K562 (cell line): Measurements from ENCODE around the gene GMPR. TPM values are rescaled to one million over a fixed set of nuclear protein-coding genes. Genes with fewer than 3 reads are reported as not detected.

ENCODE experiments used
- ARID3A ChIP-seq: IDR thresholded peaks from 2 replicates; pipeline ENCODE4 v1.6.1; 2012; ENCODE audit warnings: low read depth, low read length, improper control_type of control experiment, borderline replicate concordance
- ATF3 ChIP-seq, 2 experiments: fragments of 450-650 bp in 1 of 2; sonication (generic) in 1 of 2; formaldehyde crosslinking in 1 of 2; IDR thresholded peaks in 1 of 2; conservative IDR thresholded peaks in 1 of 2; 2 replicates each; pipeline versions ENCODE4 v1.6.1 to v1.8.1; 2016 to 2023; ENCODE audit warnings: mild to moderate bottlenecking in 2 of 2, moderate library complexity in 2 of 2, inconsistent platforms in 1 of 2, missing genetic modification reagents in 1 of 2
- FOXK1 ChIP-seq: sonication (generic); formaldehyde crosslinking; IDR thresholded peaks from 2 replicates; pipeline ENCODE4 v1.8.0; 2022; ENCODE audit warnings: missing genetic modification reagents, mild to moderate bottlenecking, borderline replicate concordance
- FUS ChIP-seq: fragments of 200-400 bp; formaldehyde crosslinking; optimal IDR thresholded peaks from 2 replicates; pipeline ENCODE3; 2017; ENCODE audit warnings: low read depth, low read length
- KDM2B ChIP-seq: fragments of 250-450 bp; sonication (Bioruptor Pico); IDR thresholded peaks from 2 replicates; pipeline ENCODE4 v1.8.0; 2021; ENCODE audit warnings: mild to moderate bottlenecking, moderate library complexity
- KLF10 ChIP-seq: fragments of 250-450 bp; sonication (Bioruptor Pico); IDR thresholded peaks from 2 replicates; pipeline ENCODE4 v1.6.1; 2021; ENCODE audit warnings: matching md5 sums
- MECOM ChIP-seq: fragments of 250-450 bp; sonication (Bioruptor Pico); IDR thresholded peaks from 2 replicates; pipeline ENCODE4 v1.8.0; 2022; ENCODE audit warnings: inconsistent platforms
- MYNN ChIP-seq, 2 experiments: sonication (generic); formaldehyde crosslinking in 1 of 2; IDR thresholded peaks; 2 replicates each; pipeline versions ENCODE4 v1.5.0 to v1.6.1; 2016 to 2020; ENCODE audit warnings: antibody characterized with exemption in 1 of 2, missing genetic modification reagents in 1 of 2
- NFE2 ChIP-seq: IDR thresholded peaks from 2 replicates; pipeline ENCODE4 v1.6.1; 2014; ENCODE audit warnings: antibody characterized with exemption, low read depth
- RBM25 ChIP-seq: fragments of 200-400 bp; formaldehyde crosslinking; IDR thresholded peaks from 2 replicates; pipeline ENCODE4 v1.6.1; 2018; ENCODE audit warnings: low read length, low read depth, moderate library complexity; ENCODE audit not compliant: severe bottlenecking
- RERE ChIP-seq: sonication (generic); formaldehyde crosslinking; IDR thresholded peaks from 2 replicates; pipeline ENCODE4 v1.8.0; 2023; ENCODE audit warnings: missing genetic modification reagents, mild to moderate bottlenecking, borderline replicate concordance
- SLC30A9 ChIP-seq: fragments of 250-450 bp; sonication (Bioruptor Pico); IDR thresholded peaks from 2 replicates; pipeline ENCODE4 v1.8.0; 2022; ENCODE audit warnings: mild to moderate bottlenecking, moderate library complexity
- ZBTB17 ChIP-seq: fragments of 450-650 bp; formaldehyde crosslinking; IDR thresholded peaks from 2 replicates; pipeline ENCODE4 v1.4.0; 2020; ENCODE audit warnings: mild to moderate bottlenecking
- ZNF584 ChIP-seq: fragments of 200-800 bp; sonication (Bioruptor generic); IDR thresholded peaks from 2 replicates; pipeline ENCODE4 v1.6.1; 2016; ENCODE audit warnings: low read depth, mild to moderate bottlenecking, missing genetic modification characterization, missing compliant biosample characterization
- ZNF639 ChIP-seq, 2 experiments: fragments of 200-800 bp in 1 of 2; sonication (Bioruptor generic) in 1 of 2; sonication (generic) in 1 of 2; formaldehyde crosslinking in 1 of 2; IDR thresholded peaks in 1 of 2; conservative IDR thresholded peaks in 1 of 2; 2 replicates each; pipeline versions ENCODE4 v1.5.0 to v1.6.1; 2016 to 2020; ENCODE audit warnings: missing compliant biosample characterization in 1 of 2, missing genetic modification characterization in 1 of 2, missing genetic modification reagents in 1 of 2
- ZNF778 ChIP-seq: fragments of 450-650 bp; formaldehyde crosslinking; IDR thresholded peaks from 2 replicates; pipeline ENCODE4 v1.4.0; 2020; ENCODE audit warnings: mild to moderate bottlenecking, moderate library complexity
- polyA plus RNA-seq, 8 experiments: library from polyadenylated mRNA; depleted of rRNA in 4 of 8; stranded (reverse) in 5 of 8; unstranded in 3 of 8; fragments of >200 nt; fragmentation: Nextera tagmentation in 2 of 8; fragmentation: Illumina TruSeq in 1 of 8; extraction: Ambion mirVana in 2 of 8; extraction: Trizol in 1 of 8; gene quantifications; 2 replicates each; pipeline versions ENCODE4 v1.2.1 to v1.2.3, GENCODE V29; 2011 to 2014; ENCODE audit warnings: inconsistent platforms in 1 of 8, missing spikeins in 1 of 8
- total RNA-seq, 7 experiments: library from RNA; depleted of rRNA in 6 of 7; stranded (reverse); fragments of >200 nt in 6 of 7; fragmentation: Illumina TruSeq in 2 of 7; extraction: Trizol in 2 of 7; gene quantifications; 2 replicates each; pipeline versions ENCODE4 v1.2.1 to v1.2.3, GENCODE V29; 2011 to 2021; ENCODE audit warnings: low replicate concordance in 1 of 7

Gene GMPR
- total and polyA plus RNA-seq, 9 of the 15 experiments (the other 6 are each of a cell fraction or from before 2014, with no cell fraction given) = 34.6 to 83.7 (median 49.8) TPM

- peak in 1 of 2 experiments; percentile 69; a peak in 1 of 4 replicates for TF ChIP-seq ZNF639 (CRISPR knock-in tag; conservative IDR thresholded peaks at IDR 0.05 in 1 of 2, IDR thresholded peaks at IDR 0.05 in 1 of 2)
- TF ChIP-seq ATF3 (IDR thresholded peaks at IDR 0.05) = no peak
- no peak; the same call in 1 of the 2 replicates for TF ChIP-seq ATF3 (CRISPR knock-in tag; conservative IDR thresholded peaks at IDR 0.05)
- peak; percentile 93 for TF ChIP-seq ZNF584 (CRISPR knock-in tag)
- no peak for TF ChIP-seq ZBTB17 (CRISPR knock-in tag)
- peak; percentile 13; the same call in 1 of the 2 replicates for TF ChIP-seq KDM2B (CRISPR knock-in tag)
- no peak for TF ChIP-seq FUS
- TF ChIP-seq NFE2 = peak; percentile 37; the same call in 1 of the 2 replicates
- TF ChIP-seq MECOM = peak; percentile 85
- no peak for TF ChIP-seq RBM25
- TF ChIP-seq KLF10 (CRISPR knock-in tag) = 0 out of 2 replicates have a peak, but pooled peaks have one; percentile 17
- no peak for TF ChIP-seq SLC30A9 (CRISPR knock-in tag)
- TF ChIP-seq MYNN (IDR thresholded peaks at IDR 0.05) = peak; percentile 93
- no peak for TF ChIP-seq MYNN (CRISPR knock-in tag; IDR thresholded peaks at IDR 0.05)
- TF ChIP-seq RERE = no peak
- TF ChIP-seq ZNF778 = no peak
- peak; percentile 63; the same call in 1 of the 2 replicates for TF ChIP-seq FOXK1 (CRISPR knock-in tag)
- TF ChIP-seq ARID3A = no peak
Observed at GRCh38 chr6:16267428-16268263, 29.3 kb downstream of the GMPR start (continued).
